Mesenchymal stem cell (in vitro differentiated cells and primary cell): Measurements from ENCODE around the gene SMIM33.

ENCODE experiments used
- DNase-seq: peaks from one replicate; pipeline ENCODE4 v3.0.0-alpha.2; 2013
- H2AFZ ChIP-seq: one replicate; pipeline ENCODE4 v1.6.1; 2013; ENCODE audit warnings: low read depth, mild to moderate bottlenecking, control low read depth, inconsistent platforms, low read length, moderate library complexity
- H2AK5ac ChIP-seq: 2 replicates; pipeline ENCODE4 v1.6.1; 2013; ENCODE audit warnings: low read length, moderate library complexity, mild to moderate bottlenecking, inconsistent platforms; ENCODE audit not compliant: severe bottlenecking
- H2BK120ac ChIP-seq: one replicate; pipeline ENCODE4 v1.6.1; 2013; ENCODE audit warnings: low read depth, mild to moderate bottlenecking, inconsistent platforms, low read length, moderate library complexity
- H2BK12ac ChIP-seq, 2 experiments: one replicate each; pipeline ENCODE4 v1.6.1; 2013; ENCODE audit warnings: inconsistent platforms in 2 of 2, low read length in 2 of 2, mild to moderate bottlenecking in 2 of 2, moderate library complexity in 2 of 2, control low read depth in 1 of 2
- H2BK15ac ChIP-seq: one replicate; pipeline ENCODE4 v1.6.1; 2013; ENCODE audit warnings: mild to moderate bottlenecking, low read depth, inconsistent platforms; ENCODE audit not compliant: poor library complexity, severe bottlenecking
- H2BK5ac ChIP-seq: 2 replicates; pipeline ENCODE4 v1.6.1; 2013; ENCODE audit warnings: low read depth, mild to moderate bottlenecking, low read length, control low read depth, inconsistent platforms; ENCODE audit not compliant: poor library complexity, severe bottlenecking
- H3K14ac ChIP-seq, 2 experiments: one replicate each; pipeline ENCODE4 v1.6.1; 2013; ENCODE audit warnings: inconsistent platforms in 2 of 2, low read length in 2 of 2, control low read depth in 1 of 2, mild to moderate bottlenecking in 1 of 2, moderate library complexity in 1 of 2
- H3K18ac ChIP-seq, 2 experiments: one replicate each; pipeline ENCODE4 v1.6.1; 2013; ENCODE audit warnings: inconsistent platforms in 2 of 2, low read length in 2 of 2, control low read depth in 1 of 2, low read depth in 1 of 2, mild to moderate bottlenecking in 1 of 2
- H3K23ac ChIP-seq, 2 experiments: one replicate each; pipeline ENCODE4 v1.6.1; 2013; ENCODE audit warnings: inconsistent platforms in 2 of 2, low read length in 2 of 2, mild to moderate bottlenecking in 2 of 2, moderate library complexity in 2 of 2, control low read depth in 1 of 2
- H3K27ac ChIP-seq: 2 replicates; pipeline ENCODE4 v1.5.1; 2013; ENCODE audit warnings: mild to moderate bottlenecking, moderate library complexity, low read length, control low read depth, inconsistent platforms; ENCODE audit not compliant: poor library complexity, severe bottlenecking
- H3K27me3 ChIP-seq, 2 experiments: 2 replicates each; pipeline versions ENCODE4 v1.6.1 to v1.7.0; 2013; ENCODE audit warnings: low read length in 2 of 2, mild to moderate bottlenecking in 2 of 2, moderate library complexity in 2 of 2, control low read depth in 1 of 2, inconsistent platforms in 1 of 2; ENCODE audit not compliant: control insufficient read depth in 1 of 2, insufficient read depth in 1 of 2
- H3K36me3 ChIP-seq, 2 experiments: 2 replicates each; pipeline versions ENCODE4 v1.6.1 to v1.7.0; 2013; ENCODE audit warnings: low read length in 2 of 2, control low read depth in 1 of 2, inconsistent platforms in 1 of 2, low read depth in 1 of 2, mild to moderate bottlenecking in 1 of 2; ENCODE audit not compliant: insufficient read depth in 2 of 2, control insufficient read depth in 1 of 2
- H3K4ac ChIP-seq, 2 experiments: one replicate each; pipeline ENCODE4 v1.6.1; 2013; ENCODE audit warnings: inconsistent platforms in 2 of 2, low read length in 2 of 2, mild to moderate bottlenecking in 2 of 2, moderate library complexity in 2 of 2, control low read depth in 1 of 2, low read depth in 1 of 2
- H3K4me1 ChIP-seq: 2 replicates; pipeline ENCODE4 v1.6.1; 2013; ENCODE audit warnings: low read depth, low read length, control low read depth; ENCODE audit not compliant: control insufficient read depth, insufficient read depth
- H3K4me2 ChIP-seq: 2 replicates; pipeline ENCODE4 v1.6.1; 2013; ENCODE audit warnings: low read length, mild to moderate bottlenecking, inconsistent platforms; ENCODE audit not compliant: poor library complexity, severe bottlenecking
- H3K4me3 ChIP-seq, 2 experiments: 2 replicates each; pipeline versions ENCODE4 v1.5.1 to v1.7.0; 2013; ENCODE audit warnings: low read length in 2 of 2, mild to moderate bottlenecking in 2 of 2, control low read depth in 1 of 2, low read depth in 1 of 2; ENCODE audit not compliant: insufficient read depth in 1 of 2
- H3K79me1 ChIP-seq: replicated peaks from 2 replicates; pipeline ENCODE4 v1.6.1; 2013; ENCODE audit warnings: mild to moderate bottlenecking, control low read depth, low read length, inconsistent platforms; ENCODE audit not compliant: poor library complexity, severe bottlenecking
- H3K9ac ChIP-seq: 2 replicates; pipeline ENCODE4 v1.7.0; 2013; ENCODE audit warnings: mild to moderate bottlenecking, low read length, moderate library complexity
- H3K9me3 ChIP-seq: 2 replicates; pipeline ENCODE4 v1.7.0; 2013; ENCODE audit warnings: mild to moderate bottlenecking, low read length; ENCODE audit not compliant: control insufficient read depth
- H4K8ac ChIP-seq: one replicate; pipeline ENCODE4 v1.6.1; 2013; ENCODE audit warnings: inconsistent platforms, mild to moderate bottlenecking, low read length, moderate library complexity
- H4K91ac ChIP-seq: one replicate; pipeline ENCODE4 v1.6.1; 2013; ENCODE audit warnings: mild to moderate bottlenecking, low read length, inconsistent platforms
- WGBS: methylation state at CpG from one replicate; pipeline ENCODE4 v1.1.7; 2013; ENCODE audit warnings: mixed read lengths; 5-methylcytosine and 5-hydroxymethylcytosine counted together

SMIM33 gene

DNA sequence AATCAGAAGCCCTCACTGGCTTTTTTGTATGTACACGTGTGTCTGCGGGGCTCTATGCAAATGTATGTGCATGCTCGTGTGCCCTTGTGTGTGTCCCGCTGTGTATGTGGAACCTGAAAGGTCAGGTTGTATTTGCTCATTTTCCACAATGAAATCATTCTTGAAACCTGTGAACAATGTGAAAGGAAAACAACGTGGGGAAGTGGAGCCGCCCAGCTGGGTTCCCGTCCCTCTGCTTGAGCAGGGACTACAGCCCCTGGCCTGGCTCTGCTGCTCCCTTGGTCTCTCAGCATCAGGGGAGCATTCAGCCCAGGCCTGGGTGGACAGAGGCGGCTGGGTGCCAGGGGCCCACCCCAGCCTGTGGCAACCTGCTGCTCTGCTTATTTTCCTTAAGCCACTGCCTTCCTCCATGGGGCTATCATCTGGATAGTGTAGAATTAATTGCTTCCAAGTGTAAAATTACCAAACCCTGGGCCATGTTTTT is 11.3 kb upstream of the SMIM33 start:
- no peak overlapping the region for H3K4ac ChIP-seq
- peak overlapping the region; percentile 71 for H3K27ac ChIP-seq
- no peak overlapping the region for H3K14ac ChIP-seq
- WGBS: 84% methylated on average over 8 of the region's 8 CpGs
- no peaks in the 10 kb centered on the region for H3K9me3 ChIP-seq
- peak overlapping the region; percentile 16 for H2AK5ac ChIP-seq
- no peak overlapping the region for H2AFZ ChIP-seq
- no peak overlapping the region for H3K4me2 ChIP-seq
- no peak overlapping the region for H3K4me3 ChIP-seq
- H3K18ac ChIP-seq: no peak overlapping the region
- H2BK12ac ChIP-seq: no peak overlapping the region
- H3K23ac ChIP-seq: no peak overlapping the region
- no peak overlapping the region for H4K8ac ChIP-seq
- no peak overlapping the region for H2BK120ac ChIP-seq
- H3K79me1 ChIP-seq: no peaks in the 10 kb centered on the region
- no peaks in the 10 kb centered on the region for H3K27me3 ChIP-seq
- H3K9ac ChIP-seq: no peak overlapping the region
- H2BK15ac ChIP-seq: no peak overlapping the region
- H2BK5ac ChIP-seq: no peak overlapping the region
- no peak overlapping the region for H4K91ac ChIP-seq
- H3K4me1 ChIP-seq: peaks cover 24% of the 10 kb centered on the region
- no peaks in the 10 kb centered on the region for H3K36me3 ChIP-seq
- no peak for DNase-seq

DNA sequence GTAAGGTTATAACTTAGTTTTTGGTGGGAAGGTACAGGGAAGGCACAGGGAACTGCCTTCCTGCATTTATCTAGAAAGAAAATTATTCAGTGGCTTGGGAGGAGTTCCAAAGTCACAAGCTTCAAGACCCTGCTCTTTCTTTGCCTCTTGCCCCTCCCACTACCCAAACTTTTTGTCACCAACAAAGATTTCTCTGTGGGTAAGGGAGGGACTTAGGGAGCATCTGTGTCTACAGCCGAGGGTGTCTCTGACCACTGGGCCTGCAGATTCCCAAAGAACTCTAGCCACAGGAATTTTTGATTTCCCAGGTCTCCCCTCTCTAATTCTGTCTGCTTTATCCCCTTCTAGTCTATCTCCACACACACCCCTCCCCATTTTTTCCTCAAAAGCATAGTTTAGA is 10.3 kb upstream of the SMIM33 start:
- H3K79me1 ChIP-seq: no peaks in the 10 kb centered on the region
- H3K4me1 ChIP-seq: peaks cover 24% of the 10 kb centered on the region
- H4K91ac ChIP-seq: no peak overlapping the region
- no peak overlapping the region for H3K14ac ChIP-seq
- H2BK12ac ChIP-seq: no peak overlapping the region
- no peaks in the 10 kb centered on the region for H3K9me3 ChIP-seq
- no peak overlapping the region for H3K4me3 ChIP-seq
- no peak overlapping the region for H3K4ac ChIP-seq
- no peak overlapping the region for H2AK5ac ChIP-seq
- no peak overlapping the region for H3K18ac ChIP-seq
- no peak overlapping the region for H4K8ac ChIP-seq
- WGBS: 75% methylated on average over 1 of the region's 1 CpG
- DNase-seq: no peak
- H3K27me3 ChIP-seq: no peaks in the 10 kb centered on the region
- H3K23ac ChIP-seq: no peak overlapping the region
- no peaks in the 10 kb centered on the region for H3K36me3 ChIP-seq
- H3K27ac ChIP-seq: peak overlapping the region; percentile 55
- H2BK120ac ChIP-seq: no peak overlapping the region
- H2BK5ac ChIP-seq: no peak overlapping the region
- no peak overlapping the region for H3K9ac ChIP-seq
- H3K4me2 ChIP-seq: no peak overlapping the region
- H2BK15ac ChIP-seq: no peak overlapping the region
- no peak overlapping the region for H2AFZ ChIP-seq

DNA sequence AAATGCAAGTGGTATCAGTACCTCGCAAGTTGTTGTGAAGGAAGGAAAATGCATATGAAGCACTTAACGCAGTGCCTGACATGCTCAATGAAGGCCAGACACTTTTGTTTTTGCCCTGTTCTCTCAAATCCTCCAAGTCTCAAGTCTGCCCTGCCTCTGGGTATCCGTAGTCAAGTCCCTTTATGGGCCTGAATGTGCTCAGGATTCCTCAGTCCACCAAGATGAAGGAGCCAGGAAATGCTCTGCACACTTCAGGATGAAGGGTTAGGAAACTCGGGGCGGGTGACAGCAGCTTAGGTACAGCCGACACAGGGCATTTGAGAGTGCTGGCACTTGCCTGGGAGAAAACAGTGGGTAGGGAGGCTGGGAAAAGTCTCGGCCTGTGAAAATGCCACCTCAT is 9.6 kb upstream of the SMIM33 start:
- Histone ChIP-seq H4K91ac (no peak overlapping the region), H3K9ac (no peak overlapping the region), H3K18ac (no peak overlapping the region), H3K4me1 (peaks cover 24% of the 10 kb centered on the region), H3K27ac (peak overlapping the region; percentile 14), H3K36me3 (no peaks in the 10 kb centered on the region), H3K4me2 (no peak overlapping the region), H2BK5ac (no peak overlapping the region), H3K14ac (no peak overlapping the region), H2AFZ (no peak overlapping the region), H4K8ac (peak overlapping the region; percentile 28), H3K79me1 (no peaks in the 10 kb centered on the region), H3K4me3 (no peak overlapping the region), H3K27me3 (no peaks in the 10 kb centered on the region), H2AK5ac (peak overlapping the region; percentile 74), H3K23ac (no peak overlapping the region), H3K4ac (no peak overlapping the region), H2BK15ac (no peak overlapping the region), H3K9me3 (no peaks in the 10 kb centered on the region), H2BK12ac (peak overlapping the region in 1 of 2 experiments; percentile 37), H2BK120ac (no peak overlapping the region)
- no peak for DNase-seq
- 92% methylated on average over 6 of the region's 7 CpGs for WGBS

DNA sequence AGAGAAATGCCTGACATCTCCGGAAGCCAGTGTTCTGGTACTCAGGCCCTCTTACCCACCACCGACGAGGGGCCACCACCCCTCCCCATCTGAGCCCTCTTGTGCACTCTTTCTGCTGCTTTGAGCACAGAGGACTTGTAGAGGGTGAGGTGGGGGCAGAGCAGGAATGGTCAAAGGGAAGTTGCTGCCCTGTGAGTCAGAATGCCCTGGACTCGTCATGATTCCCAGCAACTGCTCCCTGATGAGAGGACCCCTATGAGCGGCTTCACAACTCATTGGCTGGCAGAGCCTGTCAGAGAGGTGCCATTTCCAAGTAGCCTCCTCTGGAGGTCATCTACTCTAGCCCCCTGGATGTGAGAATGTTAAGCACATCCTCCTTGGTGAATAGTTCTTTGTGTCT is 9.1 kb upstream of the SMIM33 start:
- Histone ChIP-seq H2BK15ac (no peak overlapping the region), H2BK5ac (no peak overlapping the region), H3K4me1 (peaks cover 24% of the 10 kb centered on the region), H4K91ac (peak overlapping the region; percentile 34), H3K23ac (no peak overlapping the region), H3K27ac (peak overlapping the region; percentile 14), H3K9me3 (no peaks in the 10 kb centered on the region), H2AFZ (peak overlapping the region; percentile 46), H3K4ac (no peak overlapping the region), H3K4me2 (no peak overlapping the region), H4K8ac (peak overlapping the region; percentile 57), H3K4me3 (peak overlapping the region in 1 of 2 experiments; percentile 29), H3K79me1 (no peaks in the 10 kb centered on the region), H3K14ac (no peak overlapping the region), H2BK12ac (peak overlapping the region; percentile 37 to 49), H3K36me3 (no peaks in the 10 kb centered on the region), H2AK5ac (peak overlapping the region; percentile 74), H3K9ac (peak overlapping the region; percentile 18), H3K18ac (no peak overlapping the region), H3K27me3 (no peaks in the 10 kb centered on the region), H2BK120ac (no peak overlapping the region)
- peak; percentile 67 for DNase-seq
- 34% methylated on average over 2 of the region's 5 CpGs for WGBS
